Activated CD4-positive, alpha-beta T cell treated with anti-CD3 and anti-CD28 coated beads, Interleukin-2, amount 10 ng/mL, durations not matched to agents 24 days and 14 days (primary cell): ENCODE data around the gene TTLL10. TPM values are rescaled to one million over a fixed set of nuclear protein-coding genes. Genes with fewer than 3 reads are reported as not detected.
A peak's percentile ranks its signal among the peaks of the same experiment; 100 is the strongest.
"Not testable (repeated sequence)": the region's sequence is repeated elsewhere in the genome, so short reads cannot be mapped to it uniquely, and the experiment has no call there.

Experiments
- DNase-seq: peaks from one replicate; pipeline ENCODE4 v3.0.0; 2022
- H3K27ac Mint-ChIP-seq: one replicate; pipeline ENCODE4 v1.8.0; 2022; ENCODE audit warnings: mild to moderate bottlenecking, mixed read lengths
- H3K27me3 Mint-ChIP-seq: one replicate; pipeline ENCODE4 v1.8.0; 2022; ENCODE audit warnings: mixed read lengths
- H3K36me3 Mint-ChIP-seq: one replicate; pipeline ENCODE4 v1.8.0; 2022; ENCODE audit warnings: low read depth, mild to moderate bottlenecking, mixed read lengths
- H3K4me1 Mint-ChIP-seq: one replicate; pipeline ENCODE4 v1.8.0; 2021; ENCODE audit warnings: mixed read lengths
- H3K4me3 Mint-ChIP-seq: one replicate; pipeline ENCODE4 v1.8.0; 2022; ENCODE audit warnings: mild to moderate bottlenecking, moderate library complexity, mixed read lengths
- H3K9me3 Mint-ChIP-seq: one replicate; pipeline ENCODE4 v1.8.0; 2021; ENCODE audit warnings: mixed read lengths
- intact Hi-C: fragments of 100-400 bp; cut with micrococcal nuclease; formaldehyde crosslinking; loops from one replicate; pipeline ENCODE4 v1.15.1; 2023
- total RNA-seq: library from RNA; stranded (reverse); gene quantifications from 2 replicates; pipeline ENCODE4 v1.2.3, GENCODE V29; 2022

The TTLL10 gene
- total RNA-seq, 1 donor from 2014 or later: not detected

- peaks cover 7% of the 10 kb centered on the region for H3K36me3 Mint-ChIP-seq
- intact Hi-C loops: no loop called here
- DNase-seq: no peak
- H3K4me3 Mint-ChIP-seq: no peak overlapping the region
- H3K27ac Mint-ChIP-seq: no peak overlapping the region
- H3K9me3 Mint-ChIP-seq: peaks cover 7% of the 10 kb centered on the region
- H3K27me3 Mint-ChIP-seq: peaks cover 17% of the 10 kb centered on the region
- H3K4me1 Mint-ChIP-seq: peaks cover 2% of the 10 kb centered on the region
These were observed 15.4 kb downstream of the TTLL10 start for GRCh38 chr1:1189111-1189510.

- no peak for DNase-seq
- Mint-ChIP-seq H3K27ac (no peak overlapping the region), H3K27me3 (peaks cover 17% of the 10 kb centered on the region), H3K36me3 (peaks cover 25% of the 10 kb centered on the region), H3K9me3 (peaks cover 13% of the 10 kb centered on the region), H3K4me3 (no peak overlapping the region), H3K4me1 (peaks cover 2% of the 10 kb centered on the region)
- intact Hi-C loops: no loop called here
These were observed 18.1 kb downstream of the TTLL10 start for GRCh38 chr1:1191734-1192133.

GRCh38 chr1:1194723-1195122, 21.0 kb downstream of the TTLL10 start:
- intact Hi-C loops: no loop called here
- Mint-ChIP-seq H3K4me3 (no peak overlapping the region), H3K27ac (no peak overlapping the region), H3K4me1 (peaks cover 5% of the 10 kb centered on the region), H3K36me3 (peaks cover 25% of the 10 kb centered on the region), H3K27me3 (peaks cover 4% of the 10 kb centered on the region), H3K9me3 (peaks cover 13% of the 10 kb centered on the region)
- no peak for DNase-seq

- H3K4me3 Mint-ChIP-seq, H3K4me1 Mint-ChIP-seq, intact Hi-C loops: not testable (repeated sequence)
These were observed 22.0 kb downstream of the TTLL10 start for GRCh38 chr1:1195726-1196125.

GRCh38 chr1:1196431-1197187, 22.9 kb downstream of the TTLL10 start:
- no peak overlapping the region for H3K27ac Mint-ChIP-seq
- H3K27me3 Mint-ChIP-seq: peaks cover 3% of the 10 kb centered on the region
- DNase-seq: no peak
- intact Hi-C loops: no loop called here
- H3K36me3 Mint-ChIP-seq: peaks cover 25% of the 10 kb centered on the region
- peaks cover 13% of the 10 kb centered on the region for H3K9me3 Mint-ChIP-seq
- H3K4me3 Mint-ChIP-seq: no peak overlapping the region
- peaks cover 9% of the 10 kb centered on the region for H3K4me1 Mint-ChIP-seq

More at GRCh38 chr1:1195726-1196125, 22.0 kb downstream of the TTLL10 start:
- not testable (repeated sequence) for DNase-seq, H3K27ac Mint-ChIP-seq, H3K27me3 Mint-ChIP-seq
- peaks cover 27% of the 10 kb centered on the region for H3K36me3 Mint-ChIP-seq
- H3K9me3 Mint-ChIP-seq: peaks cover 13% of the 10 kb centered on the region

GRCh38 chr1:1197188-1197500, 23.5 kb downstream of the TTLL10 start:
- Mint-ChIP-seq H3K4me1 (peaks cover 7% of the 10 kb centered on the region), H3K9me3 (peaks cover 9% of the 10 kb centered on the region), H3K4me3 (no peak overlapping the region), H3K27me3 (peaks cover under 1% of the 10 kb centered on the region), H3K36me3 (peaks cover 20% of the 10 kb centered on the region), H3K27ac (no peak overlapping the region)
- no peak for DNase-seq
- intact Hi-C loops: no loop called here

GRCh38 chr1:1197551-1198422, 24.1 kb downstream of the TTLL10 start:
- DNase-seq: no peak
- H3K4me3 Mint-ChIP-seq: no peak overlapping the region
- H3K36me3 Mint-ChIP-seq: peaks cover 20% of the 10 kb centered on the region
- peak overlapping the region; percentile 15 for H3K27ac Mint-ChIP-seq
- peaks cover 7% of the 10 kb centered on the region for H3K4me1 Mint-ChIP-seq
- peaks cover 7% of the 10 kb centered on the region for H3K9me3 Mint-ChIP-seq
- no peaks in the 10 kb centered on the region for H3K27me3 Mint-ChIP-seq
- intact Hi-C loops: no loop called here

- no peak for DNase-seq
These were observed 24.9 kb downstream of the TTLL10 start for GRCh38 chr1:1198423-1199140.

GRCh38 chr1:1199141-1199960, 25.7 kb downstream of the TTLL10 start:
- Mint-ChIP-seq H3K27ac (peak overlapping the region; percentile 88), H3K9me3 (peaks cover 6% of the 10 kb centered on the region), H3K4me3 (peak overlapping the region; percentile 40), H3K36me3 (peaks cover 20% of the 10 kb centered on the region), H3K27me3 (no peaks in the 10 kb centered on the region), H3K4me1 (peaks cover 7% of the 10 kb centered on the region)
- DNase-seq: no peak
- intact Hi-C loops: no loop called here

More at GRCh38 chr1:1198423-1199140, 24.9 kb downstream of the TTLL10 start:
- no peak overlapping the region for H3K4me3 Mint-ChIP-seq
- no peaks in the 10 kb centered on the region for H3K27me3 Mint-ChIP-seq
- intact Hi-C loops: no loop called here
- H3K4me1 Mint-ChIP-seq: peaks cover 7% of the 10 kb centered on the region
- H3K36me3 Mint-ChIP-seq: peaks cover 20% of the 10 kb centered on the region
- peak overlapping the region; percentile 15 for H3K27ac Mint-ChIP-seq
- H3K9me3 Mint-ChIP-seq: peaks cover 7% of the 10 kb centered on the region

- no peak for DNase-seq
- Mint-ChIP-seq H3K4me1 (peaks cover 9% of the 10 kb centered on the region), H3K36me3 (peaks cover 17% of the 10 kb centered on the region), H3K27ac (peak overlapping the region; percentile 88), H3K4me3 (peak overlapping the region; percentile 69), H3K27me3 (no peaks in the 10 kb centered on the region), H3K9me3 (no peaks in the 10 kb centered on the region)
- intact Hi-C loops: loop anchor here (5.0 to 10.0 kb wide), 2 partner anchors 72 to 165 kb away; partner anchors contain the start of gene UBE2J2
These were observed 26.5 kb downstream of the TTLL10 start for GRCh38 chr1:1199961-1200875.

- H3K9me3 Mint-ChIP-seq: no peaks in the 10 kb centered on the region
- peaks cover 13% of the 10 kb centered on the region for H3K36me3 Mint-ChIP-seq
- H3K4me1 Mint-ChIP-seq: peaks cover 9% of the 10 kb centered on the region
- H3K27ac Mint-ChIP-seq: peak overlapping the region; percentile 88
- intact Hi-C loops: loop anchor here (1.0 to 10.0 kb wide), 3 partner anchors 8 to 166 kb away; partner anchors contain the start of gene UBE2J2
- H3K4me3 Mint-ChIP-seq: peak overlapping the region; percentile 69
- H3K27me3 Mint-ChIP-seq: no peaks in the 10 kb centered on the region
- DNase-seq: peak; percentile 96
These were observed 27.5 kb downstream of the TTLL10 start for GRCh38 chr1:1200876-1201810.
